ENCODE results near the gene CKB.
A peak's percentile ranks its signal among the peaks of the same experiment; 100 is the strongest.

Gene CKB

DNA sequence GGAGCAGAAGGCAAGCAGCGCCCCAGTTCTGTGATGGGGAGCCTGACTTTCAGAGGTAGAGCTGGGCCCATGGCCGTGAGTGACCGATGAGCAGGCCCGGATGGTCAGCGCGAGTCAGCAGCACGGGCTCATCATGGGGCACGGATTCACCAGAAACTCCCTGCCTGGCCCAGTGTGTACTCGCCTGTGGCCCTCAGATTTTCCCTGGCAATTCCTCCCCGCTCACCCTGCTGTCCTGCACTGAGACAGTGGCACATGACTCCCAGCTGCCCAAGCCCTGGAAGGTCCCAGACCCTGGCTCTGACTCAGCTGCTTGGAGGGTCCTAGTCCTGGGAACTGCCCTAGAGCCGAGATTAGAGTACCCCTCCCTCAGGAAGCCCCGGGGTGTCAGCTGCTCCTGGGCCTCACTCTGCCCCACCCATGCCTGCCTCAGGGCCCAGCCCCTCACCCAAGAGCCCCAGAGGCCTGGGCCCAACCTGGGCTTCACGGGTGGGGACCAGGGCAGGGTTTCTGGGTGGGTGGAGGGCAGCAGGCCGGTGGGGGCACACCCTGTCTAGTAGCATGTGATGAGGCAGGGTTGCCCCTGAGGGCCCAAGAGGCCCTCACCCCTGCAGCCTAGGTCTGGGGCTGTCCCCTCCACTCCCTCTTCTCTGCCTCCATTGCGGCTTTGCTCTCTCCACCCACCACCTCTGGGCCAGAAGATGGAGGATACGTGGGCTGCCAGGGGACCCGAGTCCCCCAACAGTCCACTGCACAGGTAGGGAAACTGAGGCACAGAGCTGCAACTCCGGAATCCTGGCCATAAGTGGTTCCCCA lies 14.8 kb upstream of the CKB start:
- no peak for DNase-seq (ENCODE audit: low spot score)

DNA sequence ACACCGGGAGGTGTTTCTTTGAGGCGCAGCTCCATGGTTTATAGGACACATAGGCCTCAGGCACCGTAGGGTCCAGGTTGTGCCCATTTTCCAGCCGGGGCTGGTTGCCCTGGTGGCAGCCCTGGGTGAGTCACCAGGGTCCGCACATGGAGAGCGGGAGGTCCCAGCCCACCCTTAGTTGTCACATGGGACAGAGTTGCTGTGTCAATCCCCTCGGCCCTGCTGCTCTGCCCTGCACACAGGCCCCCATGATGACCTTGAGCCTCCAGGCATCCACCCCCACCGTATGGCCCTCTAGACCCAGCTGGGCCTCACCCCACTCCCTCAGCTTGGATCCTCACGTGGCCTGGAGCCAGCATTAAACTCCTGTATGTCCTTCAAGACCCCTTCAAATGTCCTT lies 14.1 kb upstream of the CKB start:
- no peak for DNase-seq (ENCODE audit: low spot score)

DNA sequence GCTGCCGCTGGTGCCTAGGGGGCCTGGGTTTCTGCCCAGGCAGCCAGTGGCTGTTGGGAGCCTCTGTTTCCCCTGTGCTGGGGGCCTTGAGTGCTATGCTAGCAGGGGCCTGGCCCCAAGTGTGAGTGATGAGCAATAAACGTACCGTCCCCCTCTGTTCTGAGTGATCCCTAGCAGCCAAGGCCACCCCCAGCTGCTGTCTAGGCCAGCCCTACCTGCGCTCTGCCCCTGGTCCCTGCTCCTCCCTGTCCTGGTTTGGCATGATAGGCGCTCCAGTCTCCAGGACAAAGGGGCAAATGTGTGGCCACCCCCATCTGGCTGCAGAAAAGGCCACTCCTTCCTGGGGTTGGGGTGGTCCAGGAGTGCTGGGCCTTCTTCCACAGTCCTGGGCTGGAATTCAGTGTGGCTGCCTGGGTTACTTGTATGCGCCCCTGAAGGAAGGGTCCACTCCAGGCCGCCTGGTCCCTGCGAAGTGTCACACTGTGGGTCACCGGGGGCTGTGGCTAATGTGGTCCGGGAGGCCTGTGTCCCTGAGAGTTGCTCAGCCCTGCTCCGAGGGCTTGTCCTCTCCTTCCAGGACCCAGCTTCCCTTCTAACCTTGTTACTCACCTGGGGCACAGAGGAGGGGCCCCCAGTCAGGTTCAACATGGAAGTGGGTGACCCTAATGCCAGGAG lies 13.4 kb upstream of the CKB start:
- no peak for DNase-seq (ENCODE audit: low spot score)

DNA sequence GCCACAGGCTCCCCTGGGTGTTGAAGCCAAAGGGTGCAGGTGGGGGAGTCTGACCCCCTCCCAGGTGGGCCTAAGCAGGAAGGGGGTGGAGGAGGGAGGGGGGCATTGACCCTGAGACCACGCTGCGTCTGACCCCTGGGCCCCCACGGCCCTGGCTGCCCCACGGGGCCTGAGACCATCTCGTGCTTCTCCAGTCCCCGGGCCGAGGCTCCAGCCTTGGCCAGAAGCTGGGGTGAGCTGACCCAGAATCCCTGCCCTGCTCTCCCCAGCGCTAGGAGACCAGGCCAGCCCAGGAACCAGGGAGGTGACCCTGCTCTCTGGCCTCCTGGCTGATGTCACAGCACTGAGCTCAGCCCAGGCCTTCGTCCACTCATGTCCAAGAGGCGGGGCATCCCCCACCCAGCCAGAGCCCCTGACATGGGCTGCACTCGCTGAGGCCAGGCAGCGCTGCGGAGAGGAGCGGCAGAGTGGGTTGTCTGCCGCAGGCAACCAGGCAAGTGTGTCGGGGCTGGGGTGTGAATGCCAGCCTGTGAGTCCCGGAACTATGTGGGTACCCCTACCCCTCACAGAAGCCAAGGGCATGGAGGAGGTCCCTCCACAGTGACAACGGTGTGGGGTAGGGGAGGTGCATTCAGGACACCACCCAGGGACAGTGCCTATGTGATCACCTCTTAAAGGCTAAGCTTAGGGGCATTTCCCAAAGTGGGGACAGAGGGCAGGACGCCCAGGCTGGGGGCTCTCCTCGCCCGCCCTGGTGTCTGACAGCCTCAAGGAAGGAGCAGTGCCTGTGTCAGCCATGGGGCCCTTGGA lies 12.7 kb upstream of the CKB start:
- DNase-seq (ENCODE audit: low spot score): no peak

DNA sequence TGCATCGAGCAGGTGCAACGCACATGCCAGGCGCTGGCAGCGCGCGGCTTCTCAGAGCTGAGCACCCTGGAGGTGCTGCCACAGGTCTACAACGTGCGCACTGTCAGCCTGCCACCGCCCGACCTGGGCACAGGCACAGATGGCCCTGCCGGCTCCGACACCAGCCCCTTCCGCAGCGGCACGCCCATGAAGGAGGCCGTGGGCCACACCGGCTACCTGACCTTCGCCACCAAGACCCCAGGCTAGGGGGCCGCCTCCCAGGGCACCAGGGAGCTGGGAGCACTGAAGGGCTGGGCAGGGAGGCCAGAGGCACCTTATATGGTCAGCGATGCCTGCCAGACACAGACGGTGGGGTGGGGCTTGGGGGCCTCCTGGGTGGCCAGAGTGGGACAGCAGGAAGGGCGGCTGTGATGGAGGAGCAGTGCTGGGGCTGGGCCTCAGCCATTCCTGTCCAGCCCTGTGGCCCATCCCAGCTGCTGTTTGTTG lies 12.0 kb upstream of the CKB start:
- no peak for DNase-seq (ENCODE audit: low spot score)

DNA sequence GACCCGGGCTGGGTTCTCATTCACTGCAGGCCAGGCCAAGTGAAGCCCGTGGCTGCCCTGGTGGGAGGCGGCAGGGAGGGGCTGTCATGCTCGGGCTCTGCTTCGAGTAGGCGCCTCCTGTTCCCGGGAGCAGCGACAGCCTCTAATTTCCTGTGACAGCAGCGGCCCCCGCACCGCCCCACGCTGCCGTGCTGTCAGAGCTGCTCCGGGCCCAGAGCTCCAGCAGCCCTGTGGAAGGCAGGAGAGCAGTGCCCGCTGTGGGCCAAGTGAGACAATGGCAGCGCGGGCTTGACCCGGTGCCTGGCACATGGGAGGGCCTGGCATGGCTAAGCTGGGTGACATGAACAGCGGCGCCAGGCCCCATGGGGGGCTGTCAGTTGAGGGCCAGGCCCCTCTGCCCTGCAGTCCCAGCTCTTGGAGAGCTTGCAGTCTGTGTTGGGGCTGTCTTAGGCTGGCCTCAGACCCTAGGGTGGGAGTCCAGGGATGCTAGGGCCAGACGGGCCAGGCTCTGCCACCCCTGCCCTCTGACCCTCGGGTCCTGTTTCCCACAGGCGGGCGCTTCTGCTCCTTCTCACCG lies 11.5 kb upstream of the CKB start:
- DNase-seq (ENCODE audit: low spot score): no peak

DNA sequence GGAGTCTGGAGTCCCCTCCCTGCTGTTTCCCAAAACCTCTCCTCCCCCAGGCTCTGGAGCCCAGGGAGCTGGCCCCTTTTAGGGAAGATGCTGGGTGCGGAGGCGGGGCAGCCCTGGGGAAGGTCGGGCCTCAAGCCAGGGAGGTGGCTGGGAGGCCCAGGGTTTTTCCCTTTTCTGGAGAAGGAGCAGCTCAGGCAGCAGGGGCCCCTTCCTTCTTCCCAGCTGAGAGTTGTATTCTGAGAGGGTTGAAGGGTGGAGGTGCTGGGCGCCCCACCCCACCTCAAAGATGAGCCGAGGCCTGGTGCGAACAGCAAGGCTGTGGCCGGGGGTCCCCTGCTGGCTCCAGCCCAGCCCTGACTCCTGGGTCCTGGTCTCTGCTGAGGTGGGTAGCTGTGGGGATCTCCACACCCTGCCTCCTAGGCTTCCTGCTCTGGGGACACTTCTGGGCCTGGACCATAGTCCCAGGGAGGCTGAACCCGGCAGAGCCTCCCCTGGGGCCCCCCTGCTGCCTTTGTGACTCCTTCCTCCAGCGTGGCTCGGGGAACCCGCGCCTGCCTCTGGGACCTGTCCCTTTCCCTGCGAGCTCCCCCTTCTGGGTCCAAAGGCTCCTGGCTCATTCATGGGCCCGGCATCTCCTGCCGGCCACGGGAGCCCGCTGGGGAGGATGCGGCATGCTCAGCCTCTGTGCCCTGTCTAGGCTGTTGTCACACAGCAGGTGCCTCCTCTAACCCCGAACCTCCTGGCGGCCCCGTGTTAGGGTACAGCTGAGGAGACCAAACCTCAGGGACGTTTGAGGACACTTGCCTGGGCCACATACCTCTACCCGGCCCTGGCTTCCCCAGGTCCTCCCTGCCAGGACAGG lies 10.7 kb upstream of the CKB start:
- no peak for DNase-seq (ENCODE audit: low spot score)

DNA sequence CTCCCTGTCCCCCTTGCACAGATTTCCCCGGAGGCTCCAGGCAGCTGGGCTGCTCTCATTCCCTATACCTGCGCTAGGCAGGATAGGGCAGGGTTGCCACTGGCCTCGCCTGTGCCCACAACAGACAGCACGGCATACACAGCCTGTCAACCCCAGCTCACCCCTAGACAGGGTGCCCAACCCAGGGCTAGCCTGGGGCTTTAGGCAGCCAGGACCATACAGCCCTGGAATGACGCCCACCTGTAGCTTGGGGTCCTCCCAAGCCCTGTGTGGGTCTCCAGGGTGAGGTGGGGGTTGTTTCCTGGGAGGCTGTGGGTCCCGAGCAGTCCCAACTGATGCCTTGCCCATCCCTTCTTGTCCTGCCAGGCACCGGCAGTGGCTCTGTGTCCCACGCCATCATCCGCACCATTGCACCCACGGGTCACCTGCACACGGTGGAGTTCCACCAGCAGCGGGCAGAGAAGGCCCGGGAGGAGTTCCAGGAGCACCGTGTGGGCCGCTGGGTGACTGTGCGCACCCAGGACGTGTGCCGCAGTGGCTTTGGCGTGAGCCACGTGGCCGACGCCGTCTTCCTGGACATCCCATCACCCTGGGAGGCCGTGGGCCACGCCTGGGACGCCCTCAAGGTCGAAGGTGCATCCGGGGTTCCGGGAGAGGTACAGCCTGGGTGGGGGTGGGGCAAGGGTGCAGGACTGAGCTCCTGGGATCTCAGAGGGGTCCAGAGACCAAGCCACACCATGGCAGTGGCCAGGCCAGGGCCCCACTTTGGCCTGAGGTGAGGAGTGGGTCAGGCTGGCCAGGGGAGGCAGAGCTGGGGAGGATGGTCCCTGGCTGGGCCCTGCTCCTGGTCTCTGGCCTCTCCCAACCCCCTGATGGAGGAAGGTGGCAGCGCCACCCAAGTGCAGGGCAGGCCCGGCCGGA lies 9.8 kb upstream of the CKB start:
- no peak for DNase-seq (ENCODE audit: low spot score)

DNA sequence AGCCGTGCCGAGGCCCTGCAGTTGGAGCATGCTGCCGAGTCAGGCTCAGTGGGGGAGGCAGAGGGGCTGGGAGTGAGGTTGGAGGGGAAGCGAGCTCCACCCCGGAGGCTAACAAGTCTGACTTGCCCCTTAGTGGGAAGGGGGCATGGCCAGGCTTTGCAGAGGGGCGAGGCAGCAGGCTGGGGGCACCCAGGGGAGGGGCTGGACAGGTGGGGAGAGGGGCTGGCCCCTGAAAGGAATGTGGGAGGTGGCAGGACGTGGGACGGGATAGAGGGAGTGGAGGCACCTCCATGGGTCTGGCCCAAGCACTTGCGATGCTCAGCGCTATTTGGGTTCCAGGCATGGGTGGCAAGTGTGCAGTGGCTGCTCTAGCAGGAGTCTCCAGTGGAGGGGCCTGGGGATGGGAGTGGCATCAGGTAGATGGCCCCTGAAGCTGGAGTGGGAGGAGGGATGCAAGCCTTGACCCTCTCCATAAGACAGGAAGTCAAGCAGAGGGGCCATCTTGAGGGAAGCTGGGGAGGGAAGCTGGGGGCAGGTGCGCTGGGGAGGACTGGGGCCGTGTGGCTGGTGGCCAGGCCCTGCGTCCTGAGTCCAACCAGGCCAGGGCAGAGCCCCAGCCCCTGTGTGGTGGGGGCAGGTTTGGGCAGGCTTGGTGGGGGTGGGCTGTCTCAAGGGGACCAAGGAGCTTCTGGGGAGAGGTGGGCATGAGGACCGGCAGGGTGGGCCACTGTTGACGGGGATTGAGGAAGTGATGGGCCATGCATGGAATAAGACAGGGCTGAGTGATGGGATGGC lies 9.0 kb upstream of the CKB start:
- DNase-seq (ENCODE audit: low spot score): no peak

DNA sequence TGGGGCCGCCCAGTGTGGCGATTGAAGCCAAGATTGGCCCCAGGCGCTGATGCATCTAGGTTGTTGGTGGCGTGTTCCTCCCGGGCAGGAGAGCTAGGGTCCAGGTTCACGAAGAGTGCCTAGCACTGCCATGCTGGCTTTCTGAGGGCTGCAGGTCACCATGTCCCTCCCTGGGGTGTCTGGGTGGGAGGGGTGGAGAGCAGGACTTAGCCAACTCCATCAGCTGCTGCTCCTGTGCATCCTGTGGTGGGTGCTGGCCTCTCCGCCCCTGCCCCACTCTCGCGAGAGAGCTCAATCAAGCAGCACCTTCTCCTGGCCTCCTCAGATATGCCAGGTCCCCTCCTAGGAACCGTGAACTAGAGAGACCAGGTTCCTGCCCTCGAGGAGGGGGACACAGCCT lies 8.2 kb upstream of the CKB start:
- no peak for DNase-seq (ENCODE audit: low spot score)

DNA sequence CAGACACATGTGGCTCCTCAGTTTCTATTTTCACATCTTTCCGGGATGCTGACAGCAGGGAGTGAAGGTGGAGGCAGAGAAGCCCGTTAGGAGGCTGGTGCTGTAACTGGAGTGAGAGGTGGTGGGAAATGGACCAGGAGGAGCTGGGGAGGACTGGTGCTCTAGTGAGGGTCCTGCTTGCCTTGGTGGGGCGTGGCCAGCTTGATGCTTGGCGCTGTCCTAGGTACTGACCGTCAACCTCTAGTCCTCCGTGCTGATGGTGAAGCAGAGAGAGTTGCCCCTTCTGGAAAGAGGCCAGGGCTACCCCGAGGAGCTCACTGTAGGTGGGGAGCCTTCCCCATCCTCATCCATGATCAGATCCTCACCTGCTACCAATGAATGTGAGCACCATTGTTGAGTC lies 7.8 kb upstream of the CKB start:
- DNase-seq (ENCODE audit: low spot score): no peak

DNA sequence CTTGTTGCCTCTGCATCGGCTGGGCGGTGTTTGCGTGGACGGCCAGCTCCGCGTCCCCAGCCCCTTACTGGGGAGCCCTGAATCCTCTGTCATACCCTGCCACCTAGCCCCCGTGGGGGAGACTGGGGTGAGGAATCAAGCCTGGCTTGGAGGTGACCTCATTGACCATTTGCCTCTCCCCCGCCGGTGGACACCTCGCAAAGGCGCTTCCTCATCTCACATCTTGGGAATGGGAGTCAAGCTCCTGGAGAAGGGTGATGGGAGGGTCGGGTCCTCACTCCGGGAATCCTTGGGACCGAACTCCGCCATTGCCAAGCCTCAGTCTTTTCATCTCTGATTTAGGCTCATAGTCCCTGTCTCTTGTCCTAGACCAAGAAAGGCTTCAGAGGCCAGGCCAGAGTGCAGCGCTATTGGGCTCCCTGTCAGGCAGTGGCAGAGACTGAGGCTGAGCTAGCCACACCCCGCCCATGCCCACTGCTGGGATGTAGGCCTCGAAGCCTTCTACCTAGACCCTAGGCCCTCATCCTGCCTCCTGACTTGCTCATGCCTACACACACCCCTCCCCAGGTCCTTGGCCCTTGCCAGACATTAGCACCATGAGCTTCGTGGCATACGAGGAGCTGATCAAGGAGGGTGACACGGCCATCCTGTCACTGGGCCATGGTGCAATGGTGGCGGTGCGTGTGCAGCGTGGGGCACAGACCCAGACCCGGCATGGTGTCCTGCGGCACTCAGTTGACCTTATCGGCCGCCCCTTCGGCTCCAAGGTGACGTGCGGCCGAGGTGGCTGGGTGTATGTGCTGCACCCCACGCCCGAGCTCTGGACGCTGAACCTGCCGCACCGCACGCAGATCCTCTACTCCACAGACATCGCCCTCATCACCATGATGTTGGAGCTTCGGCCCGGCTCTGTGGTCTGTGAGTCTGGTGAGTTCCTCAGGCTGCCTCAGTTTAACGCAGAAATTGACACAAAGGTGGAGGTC lies 7.0 kb upstream of the CKB start:
- DNase-seq (ENCODE audit: low spot score): peak; percentile 25

DNA sequence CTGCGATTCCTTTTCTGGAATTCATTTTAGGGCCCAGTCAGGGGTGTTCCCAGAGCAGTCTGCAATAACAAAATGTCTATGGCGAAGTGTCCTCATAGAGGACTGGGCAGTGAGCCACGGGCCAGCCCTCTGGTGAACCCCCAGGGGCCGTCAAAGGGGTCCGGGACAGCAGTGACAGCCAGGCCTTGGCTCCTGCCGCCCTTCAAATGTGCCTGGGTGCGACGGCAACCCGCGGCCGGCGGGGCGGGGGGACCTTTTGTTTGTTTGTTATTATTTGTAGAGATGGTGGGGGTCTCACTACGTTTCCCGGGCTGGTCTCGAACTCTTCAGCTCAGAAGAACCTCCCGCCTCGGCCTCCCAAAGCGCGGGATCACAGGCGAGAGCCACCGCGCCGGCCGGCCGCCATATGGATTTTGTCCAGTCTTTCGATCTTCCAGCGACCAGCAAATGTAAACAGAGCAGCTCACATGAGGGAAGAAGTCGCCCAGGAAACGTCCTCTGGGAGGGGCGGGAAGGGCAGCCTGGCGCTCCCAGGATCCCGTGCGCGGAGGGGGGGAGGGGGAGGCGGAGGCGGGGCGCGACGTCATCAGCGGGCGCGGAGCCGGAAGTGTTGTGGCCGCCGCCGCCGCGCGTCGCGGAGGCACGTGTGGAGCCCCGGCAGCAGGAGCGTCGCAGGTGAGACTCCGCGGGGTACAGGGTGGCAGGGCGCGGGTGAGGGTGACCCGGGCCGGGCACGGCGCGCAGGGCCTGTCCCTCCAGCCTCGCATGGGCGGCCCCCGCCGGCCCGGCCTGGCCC lies 6.2 kb upstream of the CKB start, which contains the start of gene TRMT61A:
TRMT61A (plus strand) TSS at position 610 of the 796 bp plus-strand sequence. CDS start 783 bp downstream, outside the sequence.
- peak; percentile 98 for DNase-seq (ENCODE audit: low spot score)

DNA sequence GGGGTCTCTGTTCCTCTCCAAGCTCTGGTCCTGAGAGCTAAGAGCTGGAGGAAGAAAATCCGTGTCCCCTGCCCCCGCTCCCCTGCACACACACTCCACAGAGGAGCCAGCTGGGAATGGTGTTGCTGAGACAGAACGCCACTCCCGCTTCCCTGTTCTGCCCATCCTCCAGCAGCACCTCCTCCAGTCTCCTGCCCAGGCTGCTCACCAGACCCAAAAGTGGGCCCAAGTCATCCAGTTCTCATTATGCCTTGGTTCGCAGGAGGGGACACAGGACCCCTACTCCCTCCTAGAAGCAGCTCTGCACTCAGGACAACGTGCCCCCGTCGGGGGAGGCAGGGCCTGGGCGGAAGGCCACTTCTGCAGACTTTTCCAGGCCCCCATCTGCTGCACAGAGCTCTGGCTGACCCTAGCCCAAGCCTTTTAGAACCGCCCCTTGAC lies 5.5 kb upstream of the CKB start:
- DNase-seq (ENCODE audit: low spot score): peak; percentile 57

DNA sequence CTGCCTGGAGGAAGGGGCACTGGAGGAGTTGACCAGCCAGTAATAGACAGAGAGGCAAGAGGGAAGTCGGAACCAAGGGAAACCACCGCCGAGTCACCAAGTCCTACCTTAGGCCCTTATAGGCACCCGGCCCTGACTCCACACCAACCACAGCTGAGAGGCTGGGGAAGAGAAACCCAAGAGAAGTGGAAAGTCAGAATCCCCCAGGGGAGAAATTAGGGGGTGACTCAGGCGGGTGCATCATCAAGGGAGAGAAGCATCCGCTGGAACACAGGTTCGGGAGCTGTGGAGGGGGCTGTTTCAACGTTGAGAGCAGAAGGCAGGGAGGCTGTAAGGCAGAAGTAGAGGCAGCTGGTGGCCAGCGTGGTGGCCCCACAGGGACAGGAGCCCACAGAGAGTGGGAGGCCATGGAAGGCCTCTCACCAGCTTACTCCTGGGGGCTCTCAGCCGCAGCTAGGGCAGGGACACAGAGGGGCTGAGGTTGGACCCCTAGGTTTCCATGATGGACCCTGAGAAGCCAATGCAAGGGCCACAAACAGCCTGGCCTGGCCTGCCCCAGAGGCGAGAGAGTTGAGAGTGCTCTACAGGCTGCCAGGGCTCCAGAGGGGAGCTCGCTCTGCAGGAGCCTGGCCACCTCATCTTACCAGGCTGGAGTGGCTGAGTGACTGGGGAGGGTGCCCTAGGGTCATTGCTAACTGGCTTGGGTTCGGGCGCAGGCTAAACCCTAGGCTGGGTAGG lies 4.9 kb upstream of the CKB start:
- peak; percentile 54 for DNase-seq (ENCODE audit: low spot score)

DNA sequence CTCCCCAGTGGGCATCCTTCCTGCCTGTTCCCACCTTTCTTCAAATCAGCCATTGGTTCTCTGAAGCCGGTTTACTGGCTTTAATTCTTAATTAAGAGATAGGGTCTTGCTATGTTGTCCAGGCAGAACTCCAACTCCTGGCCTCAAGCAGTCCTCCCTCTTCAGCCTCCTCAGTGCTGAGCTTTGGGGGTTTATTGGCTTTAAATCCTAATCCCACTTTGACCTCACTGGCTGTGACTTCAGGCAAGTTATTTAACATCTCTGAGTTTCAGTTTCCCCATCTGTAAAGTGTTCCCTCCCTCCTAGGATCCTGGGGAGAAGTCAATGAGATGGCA lies 4.3 kb upstream of the CKB start:
- DNase-seq (ENCODE audit: low spot score): no peak

Data from GM03348 (cell line).